GM19238 (cell line): Measurements from ENCODE around the gene TUBA4A.
"Not testable (repeated sequence)": the region's sequence is repeated elsewhere in the genome, so short reads cannot be mapped to it uniquely, and the experiment has no call there.

Source experiments
- DNase-seq: peaks from one replicate; pipeline ENCODE4 v3.0.0; 2011; ENCODE audit warnings: low spot score; ENCODE audit not compliant: insufficient read length

Gene TUBA4A

DNA sequence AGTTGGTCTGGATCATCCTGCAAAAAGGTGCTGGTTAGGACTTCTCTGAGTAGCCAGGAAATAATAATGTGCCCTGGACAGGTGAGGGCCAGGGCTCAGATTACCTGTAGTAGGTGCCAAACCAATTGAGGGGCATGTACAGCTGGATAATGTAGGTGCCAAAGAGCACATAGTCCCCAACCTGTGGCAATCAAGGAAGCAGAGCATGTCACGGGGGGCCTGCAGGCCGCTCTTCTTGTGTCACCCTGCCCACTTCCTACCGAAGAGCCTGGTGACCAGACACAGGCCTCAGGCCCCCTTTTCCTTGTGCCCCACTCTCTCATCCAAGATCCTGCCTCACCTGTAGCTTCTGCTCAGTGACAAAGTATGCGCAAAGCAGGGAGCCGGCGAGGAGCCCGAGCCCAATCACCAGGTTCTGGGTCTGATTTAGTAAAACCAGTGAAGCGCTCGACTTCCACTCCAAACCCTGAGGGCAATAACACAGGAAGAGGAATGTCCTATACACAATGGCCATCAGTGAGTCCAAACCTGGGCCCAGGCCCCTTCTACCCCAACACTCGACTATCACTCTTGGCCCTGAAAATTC lies 40.1 kb downstream of the TUBA4A start:
- no peak for DNase-seq

DNA sequence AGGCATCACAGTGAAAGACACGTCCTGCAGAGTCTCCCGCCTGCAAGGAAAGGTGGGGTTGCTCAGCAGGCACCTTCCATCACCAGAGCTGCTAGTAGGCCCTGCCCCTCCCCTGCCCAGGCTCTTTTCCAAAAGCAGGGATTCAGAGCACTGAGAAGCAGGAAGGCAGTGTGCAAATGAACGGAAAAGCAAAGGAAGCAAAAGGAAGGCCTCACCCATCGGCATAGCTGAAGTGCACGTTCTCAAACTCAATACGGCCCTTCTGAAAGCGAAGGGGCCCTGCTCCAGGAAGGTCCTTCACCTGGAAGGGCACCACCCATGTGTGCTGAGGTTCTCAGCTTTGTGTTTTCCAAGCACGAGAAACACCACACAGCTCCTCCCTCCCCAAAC lies 40.7 kb downstream of the TUBA4A start:
- no peak for DNase-seq

DNA sequence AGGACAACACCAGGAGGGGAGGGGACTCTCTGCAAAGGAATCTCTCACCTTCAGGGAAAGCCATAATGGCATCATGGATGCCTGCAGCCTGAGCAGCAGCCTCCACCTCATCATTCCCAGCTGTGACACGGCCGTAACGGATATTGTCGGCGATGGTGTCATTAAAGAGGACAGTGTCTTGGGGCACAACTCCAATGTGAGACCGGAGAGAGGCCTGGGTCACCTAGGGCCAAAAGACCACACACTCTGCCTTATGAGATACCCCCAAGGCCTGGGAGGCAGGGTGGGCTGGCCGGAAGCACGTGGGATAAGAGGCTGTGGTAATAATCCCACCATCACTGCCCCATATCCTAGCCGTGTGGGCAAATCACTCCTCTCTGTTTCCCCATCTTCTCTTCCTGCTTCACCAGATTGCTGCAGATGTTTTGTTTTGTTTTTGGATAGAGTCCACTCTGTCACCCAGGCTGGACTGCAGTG lies 42.8 kb downstream of the TUBA4A start:
- no peak for DNase-seq

DNA sequence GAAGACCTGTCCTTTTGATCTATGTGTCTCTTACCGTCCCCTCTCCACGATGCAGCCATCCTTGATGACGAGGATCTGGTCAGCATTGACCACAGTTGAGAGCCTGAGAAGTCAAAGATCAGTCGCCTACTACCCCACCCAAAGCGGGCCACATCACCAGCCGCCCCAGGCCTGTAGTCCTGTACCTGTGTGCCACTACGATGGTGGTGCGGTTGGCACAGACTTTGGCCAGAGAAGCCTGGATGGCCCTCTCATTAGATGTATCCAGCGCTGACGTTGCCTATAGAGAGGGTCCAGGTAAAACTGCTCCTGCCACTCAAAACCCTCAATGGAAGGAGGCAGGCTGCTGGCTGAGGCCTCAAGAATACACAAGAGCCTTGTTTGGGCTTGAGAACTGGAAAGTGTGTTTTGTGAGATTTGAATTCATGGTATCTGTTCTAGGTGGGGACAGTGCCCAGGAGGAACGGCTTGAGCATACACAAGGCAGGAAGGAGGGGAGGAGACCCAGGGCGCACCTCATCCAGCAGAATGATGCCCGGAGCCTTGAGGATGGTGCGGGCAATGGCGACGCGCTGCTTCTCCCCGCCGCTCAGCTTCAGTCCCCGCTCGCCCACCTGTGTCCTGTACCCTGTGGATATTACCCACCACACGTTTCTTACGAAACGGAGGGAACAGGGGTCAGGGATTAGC lies 43.4 kb downstream of the TUBA4A start:
- DNase-seq = no peak

DNA sequence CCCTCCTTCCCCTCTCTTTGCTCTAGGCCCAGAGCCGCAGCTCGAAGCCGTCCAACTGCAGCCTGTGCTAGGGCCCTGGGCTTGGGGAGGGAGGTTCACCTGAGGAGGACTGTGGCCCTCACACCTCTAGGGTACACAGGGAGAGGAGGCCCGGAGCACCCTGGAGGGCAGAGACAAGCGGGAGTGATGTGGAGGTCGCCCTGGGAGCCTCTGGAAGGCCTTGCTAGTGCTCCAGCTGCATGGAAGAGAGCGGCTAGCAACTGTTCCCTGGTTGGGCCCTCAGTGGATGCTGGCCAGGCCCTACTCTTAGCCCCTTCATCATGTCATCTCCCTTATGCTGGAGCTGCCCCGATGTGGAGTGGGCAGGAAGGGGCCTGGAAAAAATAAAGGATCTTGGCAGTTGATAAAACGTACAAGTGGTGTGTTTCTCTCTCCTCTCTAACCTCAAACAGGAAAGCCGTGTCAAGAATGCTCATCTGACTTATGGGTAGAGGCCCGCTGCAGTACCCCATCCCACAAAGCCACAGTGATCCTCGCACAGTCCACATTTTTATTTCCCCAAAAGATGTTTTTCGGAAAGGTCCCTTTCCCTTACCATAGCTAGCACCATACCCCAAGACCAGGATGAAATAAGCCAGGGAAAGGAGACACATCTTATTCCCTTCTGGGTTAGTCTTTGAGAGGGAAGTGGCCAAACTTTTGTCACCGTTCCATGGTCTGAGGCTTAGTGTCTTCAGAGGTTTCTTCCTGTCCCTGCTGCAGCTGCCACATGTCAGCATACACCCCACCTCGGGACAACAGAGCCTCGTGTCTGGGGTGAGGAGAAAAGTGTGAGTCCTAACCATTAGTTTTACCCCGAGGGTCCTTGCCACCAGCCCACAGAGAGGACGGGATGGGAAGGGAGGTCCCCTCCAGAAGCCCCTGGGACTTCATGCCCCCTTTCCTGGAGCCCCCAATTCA lies 44.2 kb downstream of the TUBA4A start:
- no peak for DNase-seq

DNA sequence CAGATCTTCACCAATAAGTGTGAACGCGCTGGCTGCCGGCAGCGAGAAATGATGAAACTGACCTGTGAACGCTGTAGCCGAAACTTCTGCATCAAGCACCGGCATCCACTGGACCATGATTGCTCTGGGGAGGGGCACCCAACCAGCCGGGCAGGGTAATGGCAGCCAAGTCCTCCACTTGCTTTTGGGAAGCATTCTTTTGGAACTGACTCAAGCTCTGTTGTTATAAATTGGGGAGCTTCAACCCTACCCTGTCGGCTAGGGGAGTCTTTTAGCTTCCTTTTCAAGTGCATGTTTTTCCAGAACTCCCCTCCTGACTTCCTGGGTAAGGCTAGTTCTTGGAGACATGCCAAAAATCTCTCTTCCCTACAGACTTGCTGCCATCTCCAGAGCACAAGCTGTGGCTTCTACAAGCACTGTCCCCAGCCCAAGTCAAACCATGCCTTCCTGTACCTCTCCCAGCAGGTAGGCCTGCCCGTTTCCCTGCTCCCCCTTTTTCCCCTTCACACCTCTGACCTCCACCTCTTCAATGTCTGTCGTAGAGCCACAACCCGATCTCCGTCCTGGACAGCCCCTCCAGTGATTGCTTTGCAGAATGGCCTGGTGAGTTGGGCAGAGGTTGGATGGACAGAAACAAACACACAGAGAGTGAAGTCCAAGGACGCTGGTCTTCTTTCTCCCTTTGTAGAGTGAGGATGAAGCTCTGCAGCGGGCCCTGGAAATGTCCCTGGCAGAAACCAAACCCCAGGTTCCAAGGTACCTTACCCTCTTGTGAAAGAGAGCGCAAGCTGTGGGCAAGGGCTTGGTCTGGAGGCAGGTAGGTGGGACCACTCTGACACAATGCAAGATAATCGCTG lies 45.6 kb downstream of the TUBA4A start:
- no peak for DNase-seq

DNA sequence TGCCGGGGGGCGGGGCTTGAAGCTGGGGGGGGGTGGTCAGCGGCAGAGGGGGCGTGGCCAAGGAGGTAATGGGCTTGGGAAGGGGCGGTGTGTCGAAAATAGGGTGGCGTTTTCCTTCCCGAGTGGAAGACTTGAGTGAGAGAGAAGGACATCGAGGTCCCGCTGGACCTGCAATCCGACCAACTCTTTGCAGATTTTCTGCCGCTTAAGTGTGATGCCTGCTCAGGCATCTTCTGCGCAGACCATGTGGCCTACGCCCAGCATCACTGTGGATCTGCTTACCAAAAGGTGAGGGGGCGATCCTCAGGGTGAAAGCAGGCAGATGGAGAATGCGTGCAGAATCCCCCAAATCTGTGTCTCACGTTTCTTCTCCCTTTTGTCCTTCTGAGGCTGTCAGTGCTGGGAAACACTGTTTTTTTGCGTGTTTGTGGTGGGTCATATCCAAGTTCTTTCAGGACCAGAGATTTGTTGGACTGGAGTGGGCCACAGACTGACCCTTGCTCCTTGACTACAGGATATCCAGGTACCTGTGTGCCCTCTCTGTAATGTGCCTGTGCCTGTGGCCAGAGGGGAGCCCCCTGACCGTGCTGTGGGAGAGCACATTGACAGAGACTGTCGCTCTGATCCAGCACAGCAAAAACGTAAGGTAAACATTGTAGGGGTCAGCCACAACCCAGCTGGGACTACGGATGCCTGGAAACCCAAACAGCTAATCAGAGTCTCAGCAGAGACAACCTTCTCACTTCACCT lies 46.4 kb downstream of the TUBA4A start:
- no peak for DNase-seq

DNA sequence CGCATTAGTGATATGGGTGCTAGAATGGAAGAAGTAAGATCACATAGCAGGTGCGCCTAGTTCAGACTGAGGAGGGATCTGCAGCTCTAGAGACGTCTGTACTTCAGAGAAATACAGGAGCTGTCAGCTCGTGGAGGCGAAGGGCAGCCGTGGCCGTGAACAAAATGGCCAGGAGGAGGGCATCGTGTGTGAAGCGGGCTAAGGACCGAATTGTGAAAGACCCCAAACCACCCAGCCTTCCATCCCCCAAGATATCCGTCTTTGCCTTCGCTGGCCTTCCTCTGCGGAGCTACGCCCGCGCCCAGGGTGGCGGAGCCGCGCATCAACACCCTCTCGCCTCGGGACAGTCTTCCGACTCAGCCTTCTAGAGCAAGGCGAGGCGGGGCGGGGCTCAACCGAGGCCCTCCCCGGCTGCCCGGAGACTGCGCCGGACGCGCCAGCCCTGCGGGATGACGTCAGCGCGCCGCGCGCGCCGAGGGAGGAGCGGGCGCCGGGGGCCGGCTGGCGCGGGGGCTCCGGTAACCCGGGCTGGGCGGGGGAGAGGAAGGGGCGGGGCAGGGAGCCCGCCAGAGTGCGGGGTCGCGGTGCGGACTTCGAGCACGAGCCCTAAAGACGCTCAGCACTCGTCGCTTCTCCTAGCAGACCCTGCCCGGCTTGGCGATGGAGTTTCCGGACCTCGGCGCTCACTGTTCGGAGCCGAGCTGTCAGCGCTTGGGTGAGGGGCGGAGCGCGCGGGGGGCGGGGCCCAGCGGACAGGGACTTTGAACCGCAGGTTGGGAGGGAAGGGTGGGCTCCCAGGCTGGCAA lies 47.2 kb downstream of the TUBA4A start, which contains the start of gene ZFAND2B:
Gene ZFAND2B, plus strand, starts transcription at position 455 of the 806 bp plus-strand sequence. Its CDS starts 206 bp downstream, at position 661.
- peak; percentile 98 for DNase-seq

DNA sequence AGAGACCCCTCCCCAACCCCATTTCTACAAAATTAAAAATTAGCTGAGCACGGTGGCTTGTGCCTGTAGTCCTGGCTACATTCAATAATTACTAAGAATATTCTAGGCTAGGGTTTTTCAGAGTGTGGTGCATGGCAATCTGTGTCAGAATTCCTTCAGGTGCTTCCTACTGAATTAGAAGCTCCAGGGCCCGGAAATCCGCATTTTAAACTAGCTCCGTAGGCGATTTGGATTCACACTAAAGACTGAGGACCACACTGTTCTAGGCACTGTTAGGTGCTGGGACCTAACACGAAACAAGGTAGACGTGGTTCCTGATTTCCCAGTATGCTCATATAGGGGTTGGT lies 47.8 kb downstream of the TUBA4A start:
- no peak for DNase-seq

DNA sequence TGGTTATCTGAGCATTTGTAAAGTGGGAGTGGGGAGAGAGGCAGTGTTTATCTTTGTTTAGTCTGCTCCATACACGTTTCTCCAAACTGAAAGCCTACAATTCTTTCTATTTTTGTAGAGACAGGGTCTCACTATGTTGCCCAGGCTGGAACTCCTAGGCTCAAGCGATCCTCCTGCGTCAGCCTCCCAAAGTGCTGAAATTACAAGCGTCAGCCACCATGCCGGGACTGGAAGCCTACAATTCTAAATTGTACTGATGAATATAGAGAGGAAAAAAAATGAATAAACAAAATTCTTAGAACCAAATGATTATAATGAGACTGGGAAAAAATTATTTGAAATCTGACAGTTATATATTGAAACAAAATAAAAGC lies 48.6 kb downstream of the TUBA4A start:
- DNase-seq = no peak

DNA sequence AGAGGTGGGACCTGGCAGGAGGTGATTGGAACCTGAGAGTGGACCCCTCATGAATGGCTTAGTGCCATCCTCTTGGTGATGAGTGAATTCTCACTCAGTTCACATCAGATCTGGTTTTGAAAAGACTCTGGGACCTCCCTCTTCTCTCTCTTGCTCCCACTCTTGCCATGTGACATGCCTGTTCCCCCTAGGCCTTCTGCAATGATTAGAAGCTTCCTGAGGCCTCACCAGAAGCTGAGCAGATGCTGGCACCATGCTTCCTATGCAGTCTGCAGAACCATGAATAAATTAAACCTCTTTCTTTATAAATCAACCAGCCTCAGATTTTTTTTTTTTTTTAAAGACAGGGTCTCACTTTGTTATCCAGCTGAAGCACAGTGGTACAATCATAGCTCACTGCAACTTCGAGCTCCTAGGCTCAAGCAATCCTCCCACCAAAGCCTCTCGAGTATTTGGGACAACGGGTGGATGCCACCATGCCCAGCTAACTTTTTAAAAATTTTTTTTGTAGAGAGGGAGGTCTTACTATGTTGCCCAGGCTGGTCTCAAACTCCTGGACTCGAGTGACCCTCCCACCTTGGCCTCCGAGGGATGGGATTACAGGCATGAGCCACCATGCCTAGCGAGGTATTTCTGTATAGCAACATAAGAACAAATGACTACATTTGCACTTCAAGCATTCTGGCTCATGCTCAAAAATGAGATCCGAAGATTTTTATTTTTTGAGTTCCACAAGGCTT lies 49.1 kb downstream of the TUBA4A start:
- DNase-seq = no peak

DNA sequence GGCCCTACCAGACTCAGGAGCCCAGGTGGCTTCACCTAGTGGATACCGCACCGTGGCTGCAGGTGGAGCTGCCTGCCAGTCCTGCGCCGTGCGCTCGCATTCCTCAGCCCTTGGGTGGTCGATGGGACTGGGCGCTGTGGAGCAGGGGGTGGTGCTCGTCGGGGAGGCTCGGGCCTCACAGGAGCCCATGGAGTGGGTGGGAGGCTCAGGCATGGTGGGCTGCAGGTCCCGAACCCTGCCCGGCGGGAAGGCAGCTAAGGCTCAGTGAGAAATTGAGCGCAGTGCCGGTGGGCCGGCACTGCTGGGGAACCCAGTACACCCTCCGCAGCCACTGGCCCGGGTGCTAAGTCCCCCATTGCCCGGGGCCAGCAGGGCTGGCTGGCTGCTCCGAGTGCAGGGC lies 52.4 kb downstream of the TUBA4A start:
- not testable (repeated sequence) for DNase-seq

DNA sequence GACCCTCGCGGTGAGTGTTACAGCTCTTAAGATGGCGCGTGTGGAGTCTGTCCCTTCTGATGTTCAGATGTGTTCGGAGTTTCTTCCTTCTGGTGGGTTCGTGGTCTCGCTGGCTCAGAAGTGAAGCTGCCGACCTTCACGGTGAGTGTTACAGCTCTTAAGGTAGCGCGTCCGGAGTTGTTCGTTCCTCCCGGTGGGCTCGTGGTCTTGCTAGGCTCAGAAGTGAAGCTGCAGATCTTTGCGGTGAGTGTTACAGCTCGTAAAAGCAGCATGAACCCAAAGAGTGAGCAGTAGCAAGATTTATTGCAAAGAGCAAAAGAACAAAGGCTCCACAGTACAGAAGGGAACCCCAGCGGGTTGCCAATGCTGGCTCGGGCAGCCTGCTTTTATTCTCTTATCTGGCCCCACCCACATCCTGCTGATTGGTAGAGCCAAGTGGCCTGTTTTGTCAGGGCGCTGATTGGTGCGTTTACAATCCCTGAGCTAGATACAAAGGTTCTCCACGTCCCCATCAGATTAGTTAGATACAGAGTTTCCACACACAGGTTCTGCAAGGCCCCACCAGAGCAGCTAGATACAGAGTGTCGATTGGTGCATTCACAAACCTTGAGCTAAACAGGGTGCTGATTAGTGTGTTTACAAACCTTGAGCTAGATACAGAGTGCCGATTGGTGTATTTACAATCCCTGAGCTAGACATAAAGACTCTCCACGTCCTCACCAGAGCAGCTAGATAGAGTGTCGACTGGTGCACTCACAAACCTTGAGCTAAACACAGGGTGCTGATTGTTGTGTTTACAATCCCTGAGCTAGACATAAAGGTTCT lies 53.0 kb downstream of the TUBA4A start:
- DNase-seq = not testable (repeated sequence)
